CD4-positive, alpha-beta T cell treated with Interleukin-10 for 1 hour (primary cell): ENCODE measurements around the gene WDR55.
"Not testable (repeated sequence)": the region's sequence is repeated elsewhere in the genome, so short reads cannot be mapped to it uniquely, and the experiment has no call there.

Experiments used
- DNase-seq: peaks from one replicate; pipeline ENCODE4 v3.0.0-alpha.2; 2020

The WDR55 gene, protein sequence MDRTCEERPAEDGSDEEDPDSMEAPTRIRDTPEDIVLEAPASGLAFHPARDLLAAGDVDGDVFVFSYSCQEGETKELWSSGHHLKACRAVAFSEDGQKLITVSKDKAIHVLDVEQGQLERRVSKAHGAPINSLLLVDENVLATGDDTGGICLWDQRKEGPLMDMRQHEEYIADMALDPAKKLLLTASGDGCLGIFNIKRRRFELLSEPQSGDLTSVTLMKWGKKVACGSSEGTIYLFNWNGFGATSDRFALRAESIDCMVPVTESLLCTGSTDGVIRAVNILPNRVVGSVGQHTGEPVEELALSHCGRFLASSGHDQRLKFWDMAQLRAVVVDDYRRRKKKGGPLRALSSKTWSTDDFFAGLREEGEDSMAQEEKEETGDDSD

GRCh38 chr5:140664359-140665119 lies at the start of gene WDR55:
TSS of gene WDR55 (plus strand) at chr5:140664904. CDS start at chr5:140664913, 9 bp downstream.
- DNase-seq, result peak; percentile 95

GRCh38 chr5:140622301-140622700 lies 42.4 kb upstream of the WDR55 start:
- no peak for DNase-seq

DNA sequence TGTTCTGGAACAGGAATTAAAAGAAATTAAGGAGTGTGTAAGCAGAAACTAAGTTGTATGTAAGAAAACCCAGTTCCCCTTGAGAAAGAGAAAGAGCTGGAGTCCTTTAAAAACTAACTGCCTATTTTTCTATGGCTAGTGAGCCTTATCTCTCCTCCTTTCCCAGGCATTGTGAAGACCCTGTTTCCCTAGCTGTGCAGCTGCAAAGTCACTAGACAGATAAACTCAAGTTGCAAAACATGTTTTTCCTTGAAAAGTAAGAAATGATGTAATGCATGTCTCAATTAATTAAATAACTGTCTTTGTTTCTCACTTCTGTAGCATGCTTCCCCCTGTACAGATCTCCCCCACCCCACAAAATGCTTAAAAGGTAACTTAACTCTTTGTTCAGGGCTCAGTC lies 41.6 kb upstream of the WDR55 start:
- DNase-seq, result not testable (repeated sequence)

GRCh38 chr5:140624886-140625285 lies 39.8 kb upstream of the WDR55 start:
- not testable (repeated sequence) for DNase-seq

DNA sequence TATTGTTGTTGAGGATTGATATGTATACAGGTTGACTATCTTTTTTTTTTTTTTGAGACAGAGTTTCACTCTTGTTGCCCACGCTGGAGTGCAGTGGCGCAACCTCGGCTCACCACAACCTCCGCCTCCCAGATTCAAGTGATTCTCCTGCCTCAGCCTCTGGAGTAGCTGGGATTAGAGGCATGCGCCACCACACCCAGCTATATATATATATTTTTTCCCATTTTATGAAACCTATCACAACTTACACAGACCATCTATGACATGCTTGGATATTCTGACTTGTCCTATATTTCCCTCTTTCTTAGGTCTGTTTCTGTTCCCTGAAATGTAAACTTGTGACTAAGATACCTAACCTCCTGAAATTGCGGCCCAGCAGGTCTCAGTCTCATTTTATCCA lies 36.7 kb upstream of the WDR55 start:
- DNase-seq, result no peak

GRCh38 chr5:140628711-140629110 lies 36.0 kb upstream of the WDR55 start:
- DNase-seq, result no peak

DNA sequence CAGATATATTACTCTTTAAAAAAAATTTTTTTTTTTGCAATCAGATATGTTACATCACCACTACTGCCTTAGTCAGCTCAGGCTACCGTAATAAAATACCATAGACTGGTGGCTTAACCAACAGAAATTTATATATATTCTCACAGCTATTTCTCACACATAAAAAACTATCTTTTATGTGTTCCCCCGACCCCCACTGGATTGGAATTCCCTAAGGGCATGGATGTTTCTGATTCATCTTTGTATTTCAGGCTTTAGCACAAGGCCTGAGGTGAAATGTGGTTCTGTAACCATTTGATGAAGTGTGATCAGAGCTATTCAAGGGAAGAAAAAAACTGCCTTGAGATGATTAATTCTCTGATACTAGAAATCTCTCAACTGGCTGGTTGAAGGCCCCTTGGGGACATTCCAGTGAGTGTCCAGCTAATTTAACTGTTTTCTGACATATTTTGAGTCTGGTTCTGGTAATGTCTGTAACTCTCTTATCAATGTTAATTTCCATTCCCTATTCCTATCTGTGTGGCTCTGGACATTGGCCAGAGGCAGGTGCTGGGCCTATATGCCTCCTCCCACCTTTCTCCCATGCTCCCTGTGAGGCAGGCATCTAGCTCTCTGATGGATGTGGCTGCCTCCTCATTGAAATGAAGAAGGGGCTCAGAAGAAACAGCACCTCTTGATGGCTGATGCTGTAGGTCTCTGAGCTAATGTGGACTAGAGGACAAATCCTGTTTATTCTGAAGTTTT lies 34.2 kb upstream of the WDR55 start:
- no peak for DNase-seq

DNA sequence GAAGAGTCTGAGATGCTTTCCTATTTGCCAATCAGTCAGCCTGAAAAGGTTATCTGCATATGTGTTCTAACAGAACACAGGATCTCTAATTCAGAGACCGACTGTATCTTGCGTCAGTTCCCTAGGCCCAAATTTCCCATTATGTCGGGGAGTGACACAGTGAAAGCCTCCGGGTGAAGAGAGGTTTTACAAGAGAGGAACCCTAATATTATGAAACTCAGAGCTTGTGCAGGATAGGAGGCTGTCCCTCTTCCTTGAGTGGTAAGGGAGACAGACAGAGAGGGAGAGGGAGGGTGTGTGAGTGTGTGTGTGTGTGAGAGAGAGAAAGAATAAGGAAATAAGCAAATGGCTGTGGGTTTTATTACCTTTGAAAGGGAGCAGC lies 33.7 kb upstream of the WDR55 start:
- DNase-seq, result no peak

DNA sequence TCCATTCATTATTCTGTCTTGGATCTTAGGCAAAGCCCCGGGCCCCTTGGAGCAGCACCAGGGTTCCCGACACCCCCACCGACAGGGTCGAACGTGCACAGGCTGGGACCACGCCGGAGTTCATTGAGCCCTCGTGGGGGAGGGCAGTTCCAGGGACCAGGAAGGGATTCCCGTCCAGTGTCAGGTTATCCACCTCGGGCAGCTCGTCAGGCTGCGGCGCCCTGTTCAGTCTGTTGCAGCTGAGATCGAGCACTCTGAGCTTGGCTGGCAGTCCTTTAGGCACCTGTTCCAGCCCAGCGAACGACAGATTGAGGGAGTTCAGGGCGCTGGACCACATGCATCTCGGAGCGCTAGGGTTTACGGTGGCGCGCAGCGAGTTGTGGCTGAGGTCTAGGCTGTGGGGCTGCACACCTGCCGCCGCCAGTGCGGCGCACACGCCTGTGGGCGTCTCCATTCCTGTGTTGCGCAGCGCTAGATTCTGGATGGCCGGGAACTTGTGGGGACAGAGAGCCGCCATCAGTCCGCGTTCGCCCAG lies 32.8 kb upstream of the WDR55 start:
- peak; percentile 35 for DNase-seq

- peak; percentile 58 for DNase-seq
Measured at GRCh38 chr5:140632366-140633020, 32.2 kb upstream of the WDR55 start.

DNA sequence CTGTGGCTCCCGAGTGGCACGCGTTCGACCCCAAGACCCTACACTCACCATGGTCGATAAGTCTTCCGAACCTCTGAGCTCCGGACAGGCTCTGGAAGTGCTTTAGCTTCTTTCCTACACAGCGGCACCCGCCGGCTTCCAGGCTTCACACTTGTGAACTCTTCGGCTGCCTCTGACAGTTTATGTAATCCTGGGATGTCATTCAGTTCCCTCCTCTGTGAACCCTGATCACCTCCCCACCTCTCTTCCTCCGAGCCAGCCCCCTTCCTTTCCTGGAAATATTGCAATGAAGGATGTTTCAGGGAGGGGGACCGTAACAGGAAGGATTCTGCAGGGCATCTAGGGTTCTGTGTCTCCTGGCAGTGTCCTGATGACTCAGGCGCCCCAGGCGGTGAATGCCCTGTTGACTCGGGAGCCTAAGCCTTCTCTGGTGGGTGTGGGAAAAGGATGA lies 31.7 kb upstream of the WDR55 start, which contains the start of gene CD14:
CD14 (minus strand) TSS at position 155 of the 451 bp plus-strand sequence; CDS start at position 51, 104 bp downstream.
- DNase-seq, result peak; percentile 13

DNA sequence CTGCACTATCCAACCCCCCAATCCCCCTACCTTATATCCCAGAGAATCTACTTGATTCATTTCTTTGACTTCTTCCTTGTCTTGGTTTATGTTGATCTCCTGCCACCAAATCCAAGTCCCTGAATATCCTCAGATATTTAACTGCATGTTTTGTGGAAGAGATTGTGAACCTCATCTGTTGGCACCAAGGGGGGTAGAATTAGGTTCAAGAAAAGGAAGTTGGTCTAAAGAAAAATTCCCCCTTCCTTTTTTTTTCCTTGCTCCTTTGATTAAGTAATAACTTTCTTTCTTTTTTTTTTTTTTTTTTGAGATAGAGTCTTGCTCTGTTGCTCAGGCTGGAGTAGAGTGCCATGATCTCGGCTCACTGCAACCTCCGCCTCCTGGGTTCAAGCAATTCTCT lies 31.2 kb upstream of the WDR55 start:
- DNase-seq, result no peak

- DNase-seq, result no peak
Measured at GRCh38 chr5:140634103-140634502, 30.6 kb upstream of the WDR55 start.

GRCh38 chr5:140635291-140636257 lies 29.1 kb upstream of the WDR55 start:
- no peak for DNase-seq

DNA sequence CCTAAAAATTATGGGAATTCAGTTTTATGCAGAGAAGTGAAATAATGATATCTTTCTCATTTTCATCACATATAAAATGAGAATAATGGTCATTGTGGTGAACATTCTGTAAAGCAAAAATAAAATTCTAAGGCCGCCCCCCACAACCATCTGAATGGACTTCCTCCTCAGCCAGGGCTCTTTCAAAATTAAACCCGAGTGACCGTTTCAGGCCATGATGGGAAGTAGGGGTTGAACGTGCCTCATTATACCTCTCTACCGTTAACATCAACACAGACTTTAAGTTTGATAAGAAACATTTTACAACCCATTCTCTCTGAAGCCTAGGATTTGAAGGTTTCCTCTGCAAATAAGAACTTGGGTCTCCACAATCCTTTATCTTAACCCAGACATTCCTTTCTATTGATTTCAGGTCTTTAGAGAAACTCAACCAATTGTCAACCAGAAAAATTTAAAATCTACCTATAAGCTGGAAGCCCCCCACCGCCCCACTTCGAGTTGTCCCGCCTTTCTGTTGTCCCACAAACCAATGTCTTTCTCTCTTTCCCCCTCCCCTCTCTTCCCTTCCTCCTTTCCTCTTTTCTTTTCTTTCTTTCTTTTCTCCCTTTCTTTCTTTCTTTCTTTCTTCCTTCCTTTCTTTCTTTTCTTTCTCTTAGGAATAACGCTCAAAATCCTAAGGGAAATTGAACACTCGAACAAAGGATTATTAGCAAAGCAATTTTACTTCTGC lies 27.2 kb upstream of the WDR55 start:
- no peak for DNase-seq

DNA sequence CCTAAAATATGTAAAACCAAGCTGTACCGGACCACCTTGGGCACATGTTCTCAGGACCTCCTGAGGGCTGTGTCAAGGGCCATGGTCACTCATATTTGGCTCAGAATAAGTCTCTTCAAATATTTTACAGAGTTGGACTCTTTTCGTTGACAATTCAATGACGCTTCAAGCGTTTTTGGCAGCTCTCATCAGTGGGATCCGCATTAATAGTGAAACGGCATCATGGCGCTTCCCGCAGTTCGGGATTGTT lies 25.9 kb upstream of the WDR55 start:
- DNase-seq, result not testable (repeated sequence)

GRCh38 chr5:140639148-140639981 lies 25.3 kb upstream of the WDR55 start, which contains the start of gene TMCO6:
TSS of gene TMCO6 (plus strand) at chr5:140639451. CDS start at chr5:140639528, 77 bp downstream.
- peak; percentile 97 for DNase-seq

DNA sequence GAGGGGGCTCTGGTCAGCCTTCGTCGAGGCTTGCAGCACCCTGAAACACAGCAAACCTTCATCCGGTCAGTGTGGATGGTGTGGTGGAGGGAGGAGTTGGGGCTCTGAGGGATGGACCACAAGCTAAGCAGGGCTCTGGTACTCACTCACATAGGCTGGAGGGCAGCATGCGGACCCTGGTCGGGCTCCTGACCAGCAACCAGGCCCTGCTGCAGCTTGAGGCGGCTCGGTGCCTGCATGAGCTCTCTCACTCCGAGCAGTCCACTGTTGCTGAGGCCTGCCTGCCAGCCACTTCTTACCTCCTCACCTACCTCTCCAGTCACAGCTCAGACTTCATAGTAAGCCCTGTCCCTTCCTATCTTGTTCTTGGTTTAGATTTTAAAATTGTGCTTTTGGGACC lies 23.0 kb upstream of the WDR55 start:
- DNase-seq, result no peak

DNA sequence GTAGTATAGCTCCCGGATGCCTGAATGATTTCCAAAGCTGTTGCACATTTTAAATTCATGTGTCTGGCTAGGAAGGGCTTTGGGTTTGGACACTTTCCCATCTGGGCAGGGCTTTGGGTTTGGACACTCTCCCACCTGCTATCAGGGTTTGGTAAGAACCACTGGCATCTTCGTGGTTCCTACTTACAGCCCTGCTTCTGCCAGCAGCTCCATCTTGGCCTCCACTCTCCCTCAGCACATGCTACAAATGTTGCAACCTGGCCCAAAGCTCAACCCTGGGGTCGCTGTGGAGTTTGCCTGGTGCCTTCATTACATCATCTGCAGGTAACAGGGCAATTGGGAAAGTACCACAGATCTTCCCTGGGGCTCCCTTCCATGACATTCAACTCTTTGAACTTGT lies 22.0 kb upstream of the WDR55 start:
- no peak for DNase-seq

DNA sequence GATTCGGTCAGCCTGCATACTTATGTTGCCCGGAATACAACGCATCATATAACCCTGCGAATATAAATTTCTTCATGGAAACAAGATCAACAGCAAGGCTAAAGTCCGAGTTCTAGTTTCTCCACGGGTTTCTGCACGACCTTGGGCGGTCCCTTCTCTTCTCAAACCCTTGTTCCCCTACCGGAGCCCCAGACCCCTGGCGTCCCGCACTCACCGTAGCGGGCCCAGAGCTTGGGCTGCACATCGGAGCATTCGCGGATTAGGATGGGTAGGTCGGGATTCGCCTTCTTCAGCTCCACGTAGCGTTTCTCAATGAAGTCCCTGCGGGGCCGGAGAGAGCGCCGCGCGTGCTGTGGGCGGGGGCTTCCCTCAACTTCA lies 17.7 kb upstream of the WDR55 start:
- DNase-seq, result no peak
